HEK293T (cell line): ENCODE results near the gene GTF2IRD1.

ENCODE experiments used
- BHLHE40 ChIP-seq: fragments of 450-650 bp; IDR thresholded peaks from 2 replicates; pipeline ENCODE4 v1.6.1; 2016; ENCODE audit warnings: mild to moderate bottlenecking, moderate library complexity, borderline replicate concordance
- ELF4 ChIP-seq: fragments of 450-650 bp; IDR thresholded peaks from 2 replicates; pipeline ENCODE4 v1.6.1; 2017; ENCODE audit warnings: antibody characterized with exemption
- FOXA1 ChIP-seq: fragments of 450-650 bp; IDR thresholded peaks from 2 replicates; pipeline ENCODE4 v1.6.1; 2016; ENCODE audit warnings: mild to moderate bottlenecking
- HDGF ChIP-seq: fragments of 450-650 bp; IDR thresholded peaks from 2 replicates; pipeline ENCODE4 v1.6.1; 2017; ENCODE audit warnings: antibody characterized with exemption, borderline replicate concordance
- LEF1 ChIP-seq: fragments of 450-650 bp; IDR thresholded peaks from 2 replicates; pipeline ENCODE4 v1.6.1; 2017; ENCODE audit warnings: mild to moderate bottlenecking, borderline replicate concordance
- NFRKB ChIP-seq: fragments of 450-650 bp; IDR thresholded peaks from 2 replicates; pipeline ENCODE4 v1.6.1; 2016; ENCODE audit warnings: mild to moderate bottlenecking, moderate library complexity
- SP1 ChIP-seq: fragments of 450-650 bp; IDR thresholded peaks from 2 replicates; pipeline ENCODE4 v1.6.1; 2017
- SUZ12 ChIP-seq: fragments of 450-650 bp; IDR thresholded peaks from 2 replicates; pipeline ENCODE4 v1.6.1; 2016; ENCODE audit warnings: mild to moderate bottlenecking
- TARDBP ChIP-seq: fragments of 450-650 bp; IDR thresholded peaks from 2 replicates; pipeline ENCODE4 v1.6.1; 2016
- TF ChIP-seq, protein P1 (sequence below): fragments of 450-650 bp; IDR thresholded peaks from 2 replicates; pipeline ENCODE4 v1.6.1; 2016

DNA sequence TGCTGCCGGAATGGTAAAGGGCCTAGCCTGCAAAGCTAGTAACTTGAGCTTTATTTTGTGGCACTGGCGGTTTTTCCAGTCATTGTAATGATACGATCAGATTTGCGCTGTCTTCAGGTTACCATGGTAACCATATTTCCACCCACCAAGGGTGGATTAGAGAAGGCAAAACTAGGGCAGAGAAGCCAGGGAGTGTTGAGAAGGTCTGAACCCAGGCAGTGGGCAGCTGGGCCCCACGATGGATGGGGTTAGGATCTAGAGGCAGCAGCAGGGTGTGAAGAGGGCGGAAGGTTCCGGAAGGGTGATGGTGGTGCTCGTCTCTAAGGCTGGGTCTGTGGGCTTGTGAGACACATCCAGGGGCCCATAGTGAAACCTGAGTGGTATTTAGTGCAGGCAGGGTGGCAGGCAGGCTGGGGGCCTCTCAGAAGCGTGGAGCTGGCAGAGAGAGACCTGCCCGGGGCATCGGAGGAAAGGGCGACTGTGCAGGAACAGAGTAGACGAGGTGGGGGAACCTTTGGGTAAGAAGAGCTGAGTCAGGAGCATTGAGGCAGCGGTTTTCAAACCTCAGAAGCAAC is 115.9 kb downstream of the GTF2IRD1 start:
- TF ChIP-seq, protein P1, sequence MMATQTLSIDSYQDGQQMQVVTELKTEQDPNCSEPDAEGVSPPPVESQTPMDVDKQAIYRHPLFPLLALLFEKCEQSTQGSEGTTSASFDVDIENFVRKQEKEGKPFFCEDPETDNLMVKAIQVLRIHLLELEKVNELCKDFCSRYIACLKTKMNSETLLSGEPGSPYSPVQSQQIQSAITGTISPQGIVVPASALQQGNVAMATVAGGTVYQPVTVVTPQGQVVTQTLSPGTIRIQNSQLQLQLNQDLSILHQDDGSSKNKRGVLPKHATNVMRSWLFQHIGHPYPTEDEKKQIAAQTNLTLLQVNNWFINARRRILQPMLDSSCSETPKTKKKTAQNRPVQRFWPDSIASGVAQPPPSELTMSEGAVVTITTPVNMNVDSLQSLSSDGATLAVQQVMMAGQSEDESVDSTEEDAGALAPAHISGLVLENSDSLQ: no peak
- TF ChIP-seq FOXA1 (no peak), NFRKB (no peak), HDGF (no peak), TARDBP (no peak), SP1 (no peak), BHLHE40 (no peak), SUZ12 (no peak), LEF1 (no peak), ELF4 (no peak)
